Smooth muscle cell (in vitro differentiated cells): Measurements from ENCODE around the gene THAP3. TPM values are rescaled to one million over a fixed set of nuclear protein-coding genes. Genes with fewer than 3 reads are reported as not detected.

Source experiments
- DNase-seq: peaks from one replicate; lab custom pipeline; 2025; ENCODE audit not compliant: unreplicated experiment; lab: John Stamatoyannopoulos, UW
- H2AFZ ChIP-seq: fragments of 200-600 bp; sonication (generic); 2 replicates; pipeline ENCODE4 v1.6.0; 2016; ENCODE audit warnings: antibody characterized with exemption, low read depth, mild to moderate bottlenecking
- H3F3A ChIP-seq: fragments of 200-600 bp; sonication (generic); 2 replicates; pipeline ENCODE4 v1.6.0; 2017; ENCODE audit warnings: antibody characterized with exemption, low read depth
- H3K27ac ChIP-seq: fragments of 200-600 bp; sonication (generic); 2 replicates; pipeline ENCODE4 v1.5.1; 2016; ENCODE audit warnings: low read depth, mild to moderate bottlenecking
- H3K27me3 ChIP-seq: fragments of 200-600 bp; sonication (generic); 2 replicates; pipeline ENCODE4 v1.6.1; 2016; ENCODE audit warnings: low read depth, mild to moderate bottlenecking
- H3K36me3 ChIP-seq: fragments of 200-600 bp; sonication (generic); 2 replicates; pipeline ENCODE4 v1.5.1; 2016; ENCODE audit warnings: low read depth
- H3K4me1 ChIP-seq: fragments of 200-600 bp; sonication (generic); 2 replicates; pipeline ENCODE4 v1.5.1; 2016; ENCODE audit warnings: low read depth
- H3K4me2 ChIP-seq: fragments of 200-600 bp; sonication (generic); 2 replicates; pipeline ENCODE4 v1.6.0; 2016; ENCODE audit warnings: mild to moderate bottlenecking
- H3K4me3 ChIP-seq: fragments of 200-600 bp; sonication (generic); 2 replicates; pipeline ENCODE4 v1.5.1; 2016; ENCODE audit warnings: mild to moderate bottlenecking
- H3K79me2 ChIP-seq: fragments of 200-600 bp; sonication (generic); 2 replicates; pipeline ENCODE4 v1.6.0; 2016; ENCODE audit warnings: low read depth, mild to moderate bottlenecking
- H3K9ac ChIP-seq: fragments of 200-600 bp; sonication (generic); 2 replicates; pipeline ENCODE4 v1.6.0; 2016; ENCODE audit warnings: low read depth
- H3K9me3 ChIP-seq: fragments of 200-600 bp; sonication (generic); replicated peaks from 2 replicates; pipeline ENCODE4 v1.5.1; 2016; ENCODE audit warnings: low read depth
- H4K20me1 ChIP-seq: fragments of 200-600 bp; sonication (generic); 2 replicates; pipeline ENCODE4 v1.6.0; 2016; ENCODE audit warnings: low read depth
- WGBS: methylation state at CpG from one replicate; pipeline ENCODE4 v1.1.7; 2016; ENCODE audit warnings: low lambda C conversion rate; 5-methylcytosine and 5-hydroxymethylcytosine counted together
- polyA plus RNA-seq: library from polyadenylated mRNA; unstranded; fragments of >200 nt; fragmentation: Nextera tagmentation; extraction: Ambion mirVana; gene quantifications from 2 replicates; pipeline ENCODE4 v1.2.1, GENCODE V29; 2016
- total RNA-seq: library from RNA; depleted of rRNA; stranded (reverse); fragments of >200 nt; gene quantifications from 2 replicates; pipeline ENCODE4 v1.2.3, GENCODE V29; 2014
- TF ChIP-seq, protein P1 (sequence below): fragments of 200-600 bp; sonication (generic); IDR thresholded peaks from 2 replicates; pipeline ENCODE4 v1.5.1; 2017; ENCODE audit warnings: borderline replicate concordance, mild to moderate bottlenecking, antibody characterized with exemption; ENCODE audit not compliant: insufficient read depth, poor library complexity, severe bottlenecking

Gene THAP3
- total and polyA plus RNA-seq, 2 experiments from 2014 or later, result 10.5 to 34.8 TPM

DNA sequence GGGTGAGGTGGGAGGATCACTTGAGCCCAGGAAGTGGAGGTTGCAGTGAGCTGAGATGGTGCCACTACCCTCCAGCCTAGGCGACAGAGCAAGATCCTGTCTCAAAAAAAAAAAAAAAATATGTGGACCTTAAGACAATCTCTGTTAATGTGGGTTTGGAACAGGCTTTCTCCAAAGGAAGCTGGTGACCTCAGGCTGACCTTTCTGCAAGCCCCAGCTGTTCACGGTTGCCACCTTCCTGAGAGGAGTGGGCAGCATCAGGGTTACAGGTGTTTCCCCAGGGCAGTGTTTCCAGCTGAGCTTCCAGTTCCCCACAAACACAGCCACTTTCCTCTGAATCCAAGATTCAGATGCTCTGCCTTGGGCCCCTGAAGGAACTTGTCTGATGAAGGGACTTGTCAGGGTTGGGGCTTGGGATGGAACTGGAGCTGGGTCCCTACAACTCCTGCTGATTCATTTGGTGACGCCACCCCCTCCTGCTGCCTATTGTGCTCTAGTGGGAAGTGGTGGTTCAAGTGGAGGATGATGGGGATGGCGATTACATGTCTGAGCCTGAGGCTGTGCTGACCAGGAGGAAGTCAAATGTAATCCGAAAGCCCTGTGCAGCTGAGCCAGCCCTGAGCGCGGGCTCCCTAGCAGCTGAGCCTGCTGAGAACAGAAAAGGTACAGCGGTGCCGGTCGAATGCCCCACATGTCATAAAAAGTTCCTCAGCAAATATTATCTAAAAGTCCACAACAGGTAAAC, 42.9 kb upstream of the THAP3 start:
- H4K20me1 ChIP-seq, result peaks cover 8% of the 10 kb centered on the region
- H3K4me2 ChIP-seq, result no peak overlapping the region

DNA sequence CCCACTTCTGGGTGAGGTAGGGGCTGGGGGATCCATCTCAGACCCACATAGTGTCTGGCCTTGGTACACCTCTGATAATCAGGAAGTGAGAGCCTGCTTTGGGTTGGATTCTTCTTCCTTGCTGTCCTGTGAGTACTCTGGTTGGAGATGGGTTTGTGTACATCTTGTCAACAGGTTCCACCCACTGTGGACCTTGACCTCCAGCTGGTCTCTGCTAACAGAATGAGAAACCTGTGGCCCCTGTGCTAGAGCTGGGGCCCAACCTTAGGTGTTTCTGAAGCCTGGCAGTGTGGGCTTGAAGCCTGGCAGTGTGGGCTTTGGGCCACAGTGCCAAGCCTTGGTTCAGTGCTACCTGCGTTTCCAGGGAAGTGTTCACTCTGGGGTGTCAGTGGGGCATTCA, 42.3 kb upstream of the THAP3 start:
- TF ChIP-seq, protein P1, sequence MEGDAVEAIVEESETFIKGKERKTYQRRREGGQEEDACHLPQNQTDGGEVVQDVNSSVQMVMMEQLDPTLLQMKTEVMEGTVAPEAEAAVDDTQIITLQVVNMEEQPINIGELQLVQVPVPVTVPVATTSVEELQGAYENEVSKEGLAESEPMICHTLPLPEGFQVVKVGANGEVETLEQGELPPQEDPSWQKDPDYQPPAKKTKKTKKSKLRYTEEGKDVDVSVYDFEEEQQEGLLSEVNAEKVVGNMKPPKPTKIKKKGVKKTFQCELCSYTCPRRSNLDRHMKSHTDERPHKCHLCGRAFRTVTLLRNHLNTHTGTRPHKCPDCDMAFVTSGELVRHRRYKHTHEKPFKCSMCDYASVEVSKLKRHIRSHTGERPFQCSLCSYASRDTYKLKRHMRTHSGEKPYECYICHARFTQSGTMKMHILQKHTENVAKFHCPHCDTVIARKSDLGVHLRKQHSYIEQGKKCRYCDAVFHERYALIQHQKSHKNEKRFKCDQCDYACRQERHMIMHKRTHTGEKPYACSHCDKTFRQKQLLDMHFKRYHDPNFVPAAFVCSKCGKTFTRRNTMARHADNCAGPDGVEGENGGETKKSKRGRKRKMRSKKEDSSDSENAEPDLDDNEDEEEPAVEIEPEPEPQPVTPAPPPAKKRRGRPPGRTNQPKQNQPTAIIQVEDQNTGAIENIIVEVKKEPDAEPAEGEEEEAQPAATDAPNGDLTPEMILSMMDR, result no peak
- Histone ChIP-seq H3K27me3 (no peaks in the 10 kb centered on the region), H3K9me3 (no peaks in the 10 kb centered on the region), H3K4me1 (peaks cover 13% of the 10 kb centered on the region), H4K20me1 (peaks cover 8% of the 10 kb centered on the region), H3K36me3 (no peaks in the 10 kb centered on the region), H3K9ac (no peak overlapping the region), H2AFZ (no peak overlapping the region), H3F3A (no peaks in the 10 kb centered on the region), H3K27ac (no peak overlapping the region), H3K4me2 (no peak overlapping the region), H3K4me3 (no peak overlapping the region), H3K79me2 (peaks cover 16% of the 10 kb centered on the region)
- no peak for DNase-seq
- 100% methylated on average over 1 of the region's 1 CpG for WGBS

More for the DNA sequence above, 42.9 kb upstream of the THAP3 start:
- TF ChIP-seq, protein P1, result no peak
- peaks cover 13% of the 10 kb centered on the region for H3K4me1 ChIP-seq
- no peaks in the 10 kb centered on the region for H3F3A ChIP-seq
- no peak for DNase-seq
- H3K27me3 ChIP-seq, result no peaks in the 10 kb centered on the region
- 96% methylated on average over 10 of the region's 10 CpGs for WGBS
- no peak overlapping the region for H3K9ac ChIP-seq
- H3K79me2 ChIP-seq, result peaks cover 16% of the 10 kb centered on the region
- no peak overlapping the region for H3K4me3 ChIP-seq
- no peak overlapping the region for H2AFZ ChIP-seq
- H3K9me3 ChIP-seq, result no peaks in the 10 kb centered on the region
- no peaks in the 10 kb centered on the region for H3K36me3 ChIP-seq
- no peak overlapping the region for H3K27ac ChIP-seq

DNA sequence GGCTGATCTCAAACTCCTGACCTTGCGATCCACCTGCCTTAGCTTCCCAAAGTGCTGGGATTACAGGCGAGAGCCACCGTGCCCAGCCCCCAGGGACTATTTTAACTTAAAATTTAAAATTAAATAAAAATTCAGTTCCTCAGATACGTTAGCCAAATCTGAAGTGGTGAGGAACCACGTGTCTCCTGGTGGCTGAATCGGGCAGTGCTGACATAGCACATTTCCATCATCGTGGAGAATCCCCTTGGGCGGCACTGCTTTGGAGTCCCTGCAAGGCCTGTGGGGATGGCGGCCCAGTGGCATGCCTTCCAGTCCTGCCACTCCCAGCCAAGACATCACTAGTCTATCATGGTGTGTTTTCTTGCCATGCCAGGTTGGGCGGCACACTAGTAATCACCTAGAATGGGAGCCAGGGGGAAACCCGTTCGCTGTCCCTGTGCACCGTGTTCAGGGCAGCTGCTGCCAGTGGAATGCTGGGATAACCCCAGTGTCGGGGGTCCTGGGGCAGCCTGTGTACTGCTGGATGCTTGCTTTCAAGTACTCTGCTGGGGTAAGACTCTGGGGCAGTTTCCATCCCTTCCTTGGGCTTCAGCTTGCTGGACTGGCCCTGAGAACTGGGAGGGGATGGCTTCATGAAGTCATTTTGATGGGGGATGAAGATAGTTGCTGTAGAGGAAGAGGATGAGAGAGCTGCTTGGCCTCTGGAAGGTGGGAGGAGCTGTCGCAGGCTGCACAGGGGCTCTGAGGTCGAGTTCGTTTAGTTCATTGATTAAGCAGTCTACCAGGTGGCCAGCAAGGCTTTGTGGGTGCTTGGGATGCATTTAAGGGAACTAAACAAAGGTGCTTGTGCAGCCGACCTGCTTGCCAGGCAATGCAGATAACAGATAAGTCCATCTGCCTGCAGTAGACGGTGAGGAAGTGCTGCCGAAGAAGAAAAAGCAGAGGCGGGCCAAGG, 40.3 kb upstream of the THAP3 start:
- H3K9ac ChIP-seq, result no peak overlapping the region
- no peak overlapping the region for H3K4me3 ChIP-seq
- H3K4me1 ChIP-seq, result peaks cover 8% of the 10 kb centered on the region
- no peak overlapping the region for H3K27ac ChIP-seq
- H3K79me2 ChIP-seq, result peaks cover 16% of the 10 kb centered on the region
- no peaks in the 10 kb centered on the region for H3K9me3 ChIP-seq
- H3K36me3 ChIP-seq, result no peaks in the 10 kb centered on the region
- TF ChIP-seq, protein P1, result peak; percentile 18
- H3K27me3 ChIP-seq, result no peaks in the 10 kb centered on the region
- H4K20me1 ChIP-seq, result peaks cover 8% of the 10 kb centered on the region
- no peak for DNase-seq
- H3K4me2 ChIP-seq, result no peak overlapping the region
- H3F3A ChIP-seq, result no peaks in the 10 kb centered on the region
- no peak overlapping the region for H2AFZ ChIP-seq
- WGBS, result 90% methylated on average over 21 of the region's 21 CpGs
